HG03103 (cell line): ENCODE results near the gene KCNK7.
A peak's percentile ranks its signal among the peaks of the same experiment; 100 is the strongest.

ENCODE experiments used
- ATAC-seq: cut with Tn5 transposase; IDR thresholded peaks from one replicate; pipeline ENCODE4 v1.9.1; 2021; ENCODE audit warnings: low read depth; ENCODE audit not compliant: unreplicated experiment

KCNK7 gene

GRCh38 chr11:65589444-65590239, 6.0 kb downstream of the KCNK7 start:
- ATAC-seq = no peak

- ATAC-seq = peak; percentile 60
Observed at GRCh38 chr11:65588199-65589054, 7.2 kb downstream of the KCNK7 start.

- ATAC-seq = no peak
Observed at GRCh38 chr11:65586676-65587075, 8.9 kb downstream of the KCNK7 start.

GRCh38 chr11:65586247-65586630, 9.4 kb downstream of the KCNK7 start:
- no peak for ATAC-seq

GRCh38 chr11:65585396-65586246, 10.0 kb downstream of the KCNK7 start:
- no peak for ATAC-seq

GRCh38 chr11:65584723-65585171, 10.9 kb downstream of the KCNK7 start:
- ATAC-seq = no peak

GRCh38 chr11:65584106-65584505, 11.5 kb downstream of the KCNK7 start:
- ATAC-seq = no peak

- no peak for ATAC-seq
Observed at GRCh38 chr11:65583589-65583988, 12.0 kb downstream of the KCNK7 start.

- ATAC-seq = no peak
Observed at GRCh38 chr11:65581928-65582327, 13.7 kb downstream of the KCNK7 start.

GRCh38 chr11:65580756-65581155, 14.8 kb downstream of the KCNK7 start:
- ATAC-seq = no peak

GRCh38 chr11:65580031-65580692, 15.4 kb downstream of the KCNK7 start:
- no peak for ATAC-seq

GRCh38 chr11:65579291-65579690, 16.3 kb downstream of the KCNK7 start:
- ATAC-seq = no peak

GRCh38 chr11:65578667-65579066, 16.9 kb downstream of the KCNK7 start:
- no peak for ATAC-seq

GRCh38 chr11:65578134-65578533, 17.5 kb downstream of the KCNK7 start:
- no peak for ATAC-seq

- no peak for ATAC-seq
Observed at GRCh38 chr11:65577756-65578109, 17.9 kb downstream of the KCNK7 start.

- ATAC-seq = no peak
Observed at GRCh38 chr11:65576867-65577755, 18.5 kb downstream of the KCNK7 start.

GRCh38 chr11:65576232-65576866, 19.3 kb downstream of the KCNK7 start:
- no peak for ATAC-seq

- no peak for ATAC-seq
Observed at GRCh38 chr11:65575568-65576231, 19.9 kb downstream of the KCNK7 start, which contains the start of gene EHBP1L1. EHBP1L1 (plus strand) TSS chr11:65576053; CDS start chr11:65576303, 250 bp downstream.
